ENCODE data around the gene GHRH. TPM values are rescaled to one million over a fixed set of nuclear protein-coding genes. Genes with fewer than 3 reads are reported as not detected.

Gene GHRH
- polyA plus RNA-seq, 2 of the 4 experiments (the other 2 are of a cell fraction): not detected

DNA sequence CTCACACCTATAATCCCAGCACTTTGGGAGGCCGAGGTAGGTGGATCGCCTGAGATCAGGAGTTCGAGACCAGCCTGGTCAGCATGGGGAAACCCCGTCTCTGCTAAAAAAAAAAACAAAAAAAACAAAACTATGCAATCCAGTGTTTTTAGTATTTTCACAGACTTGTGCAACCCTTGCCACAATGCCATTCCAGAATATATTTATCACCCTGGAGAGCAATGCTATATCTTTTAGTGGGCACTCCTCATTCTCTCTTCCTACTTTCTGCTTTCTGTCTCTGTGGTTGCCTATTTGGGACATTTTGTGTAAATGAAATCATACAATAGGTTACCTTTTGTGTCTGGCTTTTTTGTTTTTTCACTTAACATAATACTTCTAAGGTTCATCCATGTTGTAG lies 43.2 kb downstream of the GHRH start (continued):
- TF ChIP-seq PBX3 (IDR thresholded peaks at IDR 0.05) (no peak), SREBF2 (IDR thresholded peaks at IDR 0.05) (no peak), HMGXB4 (CRISPR knock-in tag; IDR thresholded peaks at IDR 0.05; ENCODE audit: borderline replicate concordance) (no peak)

DNA sequence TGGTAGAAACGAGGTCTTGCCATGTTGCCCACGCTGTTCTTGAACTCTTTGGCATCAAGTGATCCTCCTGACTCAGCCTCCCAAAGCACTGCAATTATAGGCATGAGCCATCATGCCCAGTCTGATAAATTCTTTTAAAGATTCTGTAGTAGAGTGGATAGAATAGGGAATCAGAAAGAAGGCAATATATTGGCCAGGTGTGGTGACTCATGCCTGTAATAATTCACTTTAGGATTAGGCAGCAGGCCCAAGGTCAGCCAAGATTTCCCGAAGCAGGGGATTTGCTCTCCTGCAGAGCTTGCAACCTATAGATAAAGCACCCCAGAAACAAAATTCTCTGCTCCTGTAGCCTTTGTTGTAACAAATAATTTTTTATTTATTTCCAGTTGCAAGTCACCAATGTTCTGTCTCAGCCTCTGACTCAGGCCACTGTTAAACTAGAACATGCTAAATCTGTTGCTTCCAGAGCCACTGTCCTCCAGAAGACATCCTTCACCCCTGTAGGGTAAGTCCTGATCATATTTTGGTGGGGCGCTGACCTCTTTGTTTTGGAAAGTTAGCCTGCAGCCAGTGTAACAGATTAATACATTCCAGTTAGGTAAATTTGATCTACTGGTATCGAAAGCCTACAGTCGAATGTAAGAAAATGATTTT lies 51.8 kb downstream of the GHRH start:
- FAIRE-seq: no peak
- no peak for ATAC-seq
- Histone ChIP-seq H3K4me1 (peaks cover 6% of the 10 kb centered on the region; the same call in 2 of the 3 replicates), H3K4me3 (no peak overlapping the region), H3K9me3 (no peaks in the 10 kb centered on the region), H3K4me2 (no peak overlapping the region), H3K27ac (no peak overlapping the region)
- ChIA-PET POLR2A (interaction anchor here (0.7 kb wide), 1 partner anchor 328 kb away, joined by 3 read pairs; no protein-coding TSS in a partner anchor), CTCF (interaction anchor here (0.7 to 13.7 kb wide), 3 partner anchors 17 to 324 kb away, joined by 3 to 105 read pairs (median 3); no protein-coding TSS in a partner anchor)
- DNase-seq (ENCODE audit: low read depth in 1 of 2, low spot score in 1 of 2): no peak
- TF ChIP-seq KDM5A (IDR thresholded peaks at IDR 0.05) (no peak), ZSCAN20 (CRISPR knock-in tag; IDR thresholded peaks at IDR 0.05) (no peak), PBX3 (IDR thresholded peaks at IDR 0.05) (no peak), EHMT2 (IDR thresholded peaks at IDR 0.05; ENCODE audit: low read depth) (no peak), TP53 (CRISPR knock-in tag; IDR thresholded peaks at IDR 0.05) (no peak), CHD4 (IDR thresholded peaks at IDR 0.05; ENCODE audit: borderline replicate concordance) (no peak), FOXS1 (CRISPR knock-in tag; IDR thresholded peaks at IDR 0.05) (no peak), RFX5 (IDR thresholded peaks at IDR 0.05) (no peak), KDM1A (IDR thresholded peaks at IDR 0.05; ENCODE audit: low read depth) (no peak), HOXA7 (CRISPR knock-in tag; IDR thresholded peaks at IDR 0.05) (no peak)
- TF ChIP-seq, protein P1, sequence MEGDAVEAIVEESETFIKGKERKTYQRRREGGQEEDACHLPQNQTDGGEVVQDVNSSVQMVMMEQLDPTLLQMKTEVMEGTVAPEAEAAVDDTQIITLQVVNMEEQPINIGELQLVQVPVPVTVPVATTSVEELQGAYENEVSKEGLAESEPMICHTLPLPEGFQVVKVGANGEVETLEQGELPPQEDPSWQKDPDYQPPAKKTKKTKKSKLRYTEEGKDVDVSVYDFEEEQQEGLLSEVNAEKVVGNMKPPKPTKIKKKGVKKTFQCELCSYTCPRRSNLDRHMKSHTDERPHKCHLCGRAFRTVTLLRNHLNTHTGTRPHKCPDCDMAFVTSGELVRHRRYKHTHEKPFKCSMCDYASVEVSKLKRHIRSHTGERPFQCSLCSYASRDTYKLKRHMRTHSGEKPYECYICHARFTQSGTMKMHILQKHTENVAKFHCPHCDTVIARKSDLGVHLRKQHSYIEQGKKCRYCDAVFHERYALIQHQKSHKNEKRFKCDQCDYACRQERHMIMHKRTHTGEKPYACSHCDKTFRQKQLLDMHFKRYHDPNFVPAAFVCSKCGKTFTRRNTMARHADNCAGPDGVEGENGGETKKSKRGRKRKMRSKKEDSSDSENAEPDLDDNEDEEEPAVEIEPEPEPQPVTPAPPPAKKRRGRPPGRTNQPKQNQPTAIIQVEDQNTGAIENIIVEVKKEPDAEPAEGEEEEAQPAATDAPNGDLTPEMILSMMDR (IDR thresholded peaks at IDR 0.05): no peak
- 82% methylated on average over 6 of the region's 6 CpGs for WGBS (ENCODE audit: missing lambda C conversion rate)

- no peak for FAIRE-seq
- TF ChIP-seq CBX2 (IDR thresholded peaks at IDR 0.05; ENCODE audit: borderline replicate concordance, low read depth) (no peak), KDM1A (IDR thresholded peaks at IDR 0.05; ENCODE audit: low read depth) (no peak), FOSB (CRISPR knock-in tag; IDR thresholded peaks at IDR 0.05) (no peak), NR3C1 (IDR thresholded peaks at IDR 0.05) (no peak), CBX8 (IDR thresholded peaks at IDR 0.05) (no peak), HEYL (CRISPR knock-in tag; IDR thresholded peaks at IDR 0.05) (no peak), EHF (CRISPR knock-in tag; IDR thresholded peaks at IDR 0.05) (no peak), FOSL2 (IDR thresholded peaks at IDR 0.05) (no peak), FOSL2 (CRISPR knock-in tag; IDR thresholded peaks at IDR 0.05) (no peak), GATA3 (IDR thresholded peaks at IDR 0.05; ENCODE audit: borderline replicate concordance) (no peak), HMGXB4 (CRISPR knock-in tag; IDR thresholded peaks at IDR 0.05; ENCODE audit: borderline replicate concordance) (no peak), HES2 (IDR thresholded peaks at IDR 0.05) (no peak), KDM5A (IDR thresholded peaks at IDR 0.05) (no peak), ZFP36 (IDR thresholded peaks at IDR 0.05; ENCODE audit: borderline replicate concordance, partially characterized antibody) (no peak), RFX5 (IDR thresholded peaks at IDR 0.05) (no peak), POLR2A (IDR thresholded peaks at IDR 0.05; ENCODE audit: low read length) (no peak), HOXB5 (CRISPR knock-in tag; IDR thresholded peaks at IDR 0.05) (no peak), SMC3 (IDR thresholded peaks at IDR 0.05) (no peak)
- TF ChIP-seq, protein P2, sequence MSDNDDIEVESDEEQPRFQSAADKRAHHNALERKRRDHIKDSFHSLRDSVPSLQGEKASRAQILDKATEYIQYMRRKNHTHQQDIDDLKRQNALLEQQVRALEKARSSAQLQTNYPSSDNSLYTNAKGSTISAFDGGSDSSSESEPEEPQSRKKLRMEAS (IDR thresholded peaks at IDR 0.05): no peak
Measured at GRCh38 chr20:37209193-37209592, 52.4 kb downstream of the GHRH start.

More at GRCh38 chr20:37209193-37209592, 52.4 kb downstream of the GHRH start:
- POLR2A ChIA-PET: interaction anchor here (0.7 kb wide), 1 partner anchor 328 kb away, joined by 3 read pairs; no protein-coding TSS in a partner anchor
- CTCF ChIA-PET: interaction anchor here (0.7 to 13.7 kb wide), 3 partner anchors 17 to 324 kb away, joined by 3 to 105 read pairs (median 3); no protein-coding TSS in a partner anchor
- 95% methylated on average over 3 of the region's 3 CpGs for WGBS (ENCODE audit: missing lambda C conversion rate)
- DNase-seq (ENCODE audit: low read depth in 1 of 2, low spot score in 1 of 2) (no peak), ATAC-seq (peak in 1 of 2 experiments; percentile 26; a peak in 1 of 6 replicates)
- no peak overlapping the region for H3K27ac ChIP-seq
- no peak overlapping the region for H3K4me2 ChIP-seq
- no peak overlapping the region for H3K4me3 ChIP-seq
- H3K4me1 ChIP-seq: peaks cover 6% of the 10 kb centered on the region; the same call in 2 of the 3 replicates
- H3K9me3 ChIP-seq: no peaks in the 10 kb centered on the region
